ENCODE results near the gene PRSS16.
A peak's percentile ranks its signal among the peaks of the same experiment; 100 is the strongest.
"Not testable (repeated sequence)": the region's sequence is repeated elsewhere in the genome, so short reads cannot be mapped to it uniquely, and the experiment has no call there.

PRSS16 gene, protein sequence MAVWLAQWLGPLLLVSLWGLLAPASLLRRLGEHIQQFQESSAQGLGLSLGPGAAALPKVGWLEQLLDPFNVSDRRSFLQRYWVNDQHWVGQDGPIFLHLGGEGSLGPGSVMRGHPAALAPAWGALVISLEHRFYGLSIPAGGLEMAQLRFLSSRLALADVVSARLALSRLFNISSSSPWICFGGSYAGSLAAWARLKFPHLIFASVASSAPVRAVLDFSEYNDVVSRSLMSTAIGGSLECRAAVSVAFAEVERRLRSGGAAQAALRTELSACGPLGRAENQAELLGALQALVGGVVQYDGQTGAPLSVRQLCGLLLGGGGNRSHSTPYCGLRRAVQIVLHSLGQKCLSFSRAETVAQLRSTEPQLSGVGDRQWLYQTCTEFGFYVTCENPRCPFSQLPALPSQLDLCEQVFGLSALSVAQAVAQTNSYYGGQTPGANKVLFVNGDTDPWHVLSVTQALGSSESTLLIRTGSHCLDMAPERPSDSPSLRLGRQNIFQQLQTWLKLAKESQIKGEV

DNA sequence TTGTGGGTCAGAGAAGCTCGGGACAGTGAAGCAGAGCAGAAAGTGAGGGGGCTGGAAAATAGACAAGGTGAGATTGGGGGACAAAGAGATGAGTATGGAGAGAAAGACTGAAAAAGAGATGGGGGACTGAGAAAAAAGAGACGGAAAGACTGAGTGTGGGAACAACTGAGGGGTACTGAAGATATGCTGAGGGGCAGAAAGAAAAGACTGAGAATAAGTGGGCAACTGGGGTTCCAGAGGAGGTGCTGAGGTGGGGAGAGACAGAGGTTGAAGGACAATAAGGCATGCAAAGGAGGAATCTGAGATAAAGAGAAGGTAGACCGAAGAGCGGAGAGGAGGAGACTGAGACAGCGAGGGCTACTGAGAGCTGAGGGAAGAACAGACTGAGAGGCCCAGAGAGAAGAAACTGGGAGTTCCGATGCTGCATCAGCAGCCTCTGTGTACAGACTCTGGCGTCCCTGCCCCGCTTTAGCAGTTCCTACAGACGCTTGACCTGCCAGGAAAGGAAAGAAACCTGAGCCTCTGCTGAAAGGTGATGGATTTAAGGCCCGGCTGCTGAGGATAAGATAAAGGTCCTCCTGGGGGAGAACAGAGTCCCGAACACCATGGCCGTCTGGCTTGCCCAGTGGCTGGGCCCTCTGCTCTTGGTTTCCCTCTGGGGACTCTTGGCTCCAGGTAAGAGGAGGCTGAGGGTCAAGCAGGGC, at the start of gene PRSS16:
TSS of gene PRSS16 (plus strand) at position 569 of the 704 bp plus-strand sequence. CDS start at position 606, 37 bp downstream.
- DNase-seq (ENCODE audit: low read depth in 2 of 2): no peak

DNA sequence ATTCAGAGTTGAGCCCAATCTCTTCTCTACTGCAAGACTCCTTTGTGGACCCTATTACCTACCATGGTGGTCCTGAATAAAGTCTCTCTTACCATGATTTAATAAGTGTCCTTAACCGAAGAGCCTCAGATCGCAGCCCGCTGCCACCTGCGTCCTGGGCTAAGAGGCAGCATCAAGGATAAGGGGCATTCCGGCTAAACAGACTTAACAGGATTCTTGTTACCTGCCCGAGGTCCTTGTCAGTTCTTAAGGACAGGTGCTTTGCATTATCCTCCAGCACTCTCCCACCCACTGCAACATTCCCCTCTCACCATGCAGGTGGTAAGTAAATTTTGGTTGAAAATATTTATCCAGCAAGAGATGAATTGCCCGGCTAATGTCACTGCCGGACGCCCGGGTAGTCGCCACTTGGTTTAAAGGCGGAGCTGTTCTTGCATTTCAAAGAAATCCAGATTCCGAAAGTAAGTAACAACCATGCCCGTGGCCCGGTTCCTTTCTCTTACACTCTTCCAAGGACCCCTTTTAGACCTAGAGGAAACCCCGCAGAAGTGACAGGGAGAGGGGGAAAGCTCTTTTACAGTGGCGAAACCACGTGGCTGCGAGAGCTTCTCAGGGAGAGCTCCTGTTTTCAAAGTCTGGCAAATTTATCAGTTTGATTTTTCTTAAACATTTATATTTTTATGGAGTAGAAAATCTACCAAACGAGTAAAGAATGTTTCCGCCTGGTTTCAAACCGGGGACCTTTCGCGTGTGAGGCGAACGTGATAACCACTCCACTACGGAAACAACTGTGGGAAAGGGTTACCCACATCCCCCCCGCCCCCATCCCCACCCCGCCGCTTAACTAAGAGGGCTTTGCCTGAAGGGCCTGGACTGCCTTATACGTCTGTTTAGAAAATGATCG, 41.9 kb upstream of the PRSS16 start:
- DNase-seq (ENCODE audit: low read depth in 2 of 2): peak; percentile 7 to 27

DNA sequence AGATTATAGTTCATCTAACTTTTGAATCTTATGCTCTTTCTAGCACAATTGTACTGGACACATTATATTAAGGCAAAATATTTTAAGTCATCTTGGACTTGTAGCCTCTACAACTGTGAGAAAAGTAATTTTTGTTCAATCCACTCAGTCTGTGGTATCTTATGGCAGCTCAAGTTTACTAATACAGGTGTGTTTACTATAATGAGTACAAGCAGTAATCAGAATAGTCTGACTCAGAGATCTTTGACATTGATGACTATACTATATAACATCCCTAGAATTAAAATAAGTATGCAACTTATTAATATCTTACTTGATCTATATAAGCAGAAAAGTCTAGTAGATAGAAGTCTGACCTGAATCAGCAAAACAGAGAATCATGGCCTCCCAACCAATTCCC, 40.7 kb upstream of the PRSS16 start:
- no peak for DNase-seq (ENCODE audit: low read depth in 2 of 2)

DNA sequence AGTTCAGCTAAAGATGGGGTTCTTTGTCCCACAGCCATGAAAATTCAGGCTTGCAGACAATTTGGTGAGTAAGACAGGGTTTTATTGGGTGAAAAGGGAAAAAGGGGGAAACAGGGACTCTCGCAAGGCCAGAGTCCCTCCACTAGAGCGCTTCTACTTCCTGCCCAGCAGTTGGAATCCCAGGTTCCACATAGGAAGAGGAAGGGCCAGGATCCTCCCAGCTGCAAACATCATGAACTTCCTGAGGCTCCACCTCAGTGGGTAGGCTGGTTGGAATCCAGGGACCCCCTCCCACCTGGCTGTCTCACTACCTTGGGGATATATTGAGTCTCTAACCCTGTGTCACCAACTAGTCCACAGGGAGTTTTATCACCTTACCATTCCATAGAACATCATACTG, 39.5 kb upstream of the PRSS16 start:
- no peak for DNase-seq (ENCODE audit: low read depth in 2 of 2)

DNA sequence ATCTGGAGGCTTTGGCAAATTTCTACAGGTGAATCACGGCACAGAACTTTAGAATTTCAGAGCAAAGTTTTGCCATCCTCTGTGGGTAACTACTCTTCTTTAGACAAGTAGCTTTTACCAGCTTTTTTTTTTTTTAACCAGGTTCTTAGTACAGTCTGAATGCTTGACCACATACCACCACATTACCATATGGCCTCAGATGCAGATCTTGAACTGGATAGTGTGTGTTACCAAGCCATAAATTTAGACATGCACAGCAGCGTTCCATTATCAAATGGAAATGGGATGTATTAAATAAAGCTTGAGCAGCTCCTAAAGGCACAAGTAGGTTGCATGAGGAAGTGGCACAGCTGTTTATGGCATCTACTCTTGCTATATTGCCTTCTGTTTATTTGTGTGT, 38.3 kb upstream of the PRSS16 start:
- no peak for DNase-seq (ENCODE audit: low read depth in 2 of 2)

DNA sequence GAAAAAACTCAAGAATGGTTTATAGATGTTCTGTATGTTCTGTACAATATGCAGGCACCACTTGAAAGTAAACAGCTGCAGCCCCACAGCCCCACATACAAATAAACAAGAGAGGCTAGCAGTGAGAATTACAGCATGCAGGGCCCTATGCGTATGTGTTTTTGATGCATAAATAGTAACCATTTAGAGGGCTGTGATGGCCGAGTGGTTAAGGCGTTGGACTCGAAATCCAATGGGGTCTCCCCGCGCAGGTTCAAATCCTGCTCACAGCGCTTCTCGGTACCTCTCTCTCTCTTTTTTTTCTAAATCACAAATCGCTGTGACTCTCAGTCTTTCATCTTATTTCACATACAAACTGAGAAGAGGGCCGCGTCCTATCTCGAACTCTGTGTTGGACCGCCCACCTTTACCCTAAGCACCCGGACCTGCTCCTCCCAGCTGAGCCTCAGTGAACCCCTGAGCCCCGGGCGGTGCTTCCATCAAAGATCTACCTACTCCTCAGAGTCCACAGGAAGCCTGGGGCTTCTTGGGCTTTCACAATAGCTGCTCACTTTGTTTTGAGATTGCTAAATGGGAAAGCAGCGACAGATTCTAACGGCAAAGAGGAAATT, 37.7 kb upstream of the PRSS16 start:
- DNase-seq (ENCODE audit: low read depth in 2 of 2): no peak

DNA sequence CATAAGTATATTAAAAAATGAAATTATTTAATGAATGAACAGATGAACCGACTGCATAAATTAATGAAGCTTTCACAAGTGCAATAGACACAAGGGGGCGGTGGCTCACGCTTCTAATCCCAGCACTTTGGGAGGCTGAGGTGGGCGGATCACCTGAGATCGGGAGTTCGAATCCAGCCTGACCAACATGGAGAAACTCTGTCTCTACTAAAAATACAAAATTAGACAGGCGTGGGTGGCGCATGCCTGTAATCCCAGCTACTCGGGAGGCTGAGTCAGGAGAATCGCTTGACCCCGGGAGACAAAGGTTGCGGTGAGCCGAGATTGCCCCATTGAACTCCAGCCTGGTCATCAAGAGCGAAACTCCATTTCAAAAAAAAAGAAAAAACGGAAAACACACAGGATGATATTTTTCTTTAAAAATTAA, 34.4 kb upstream of the PRSS16 start:
- DNase-seq (ENCODE audit: low read depth in 2 of 2): not testable (repeated sequence)

DNA sequence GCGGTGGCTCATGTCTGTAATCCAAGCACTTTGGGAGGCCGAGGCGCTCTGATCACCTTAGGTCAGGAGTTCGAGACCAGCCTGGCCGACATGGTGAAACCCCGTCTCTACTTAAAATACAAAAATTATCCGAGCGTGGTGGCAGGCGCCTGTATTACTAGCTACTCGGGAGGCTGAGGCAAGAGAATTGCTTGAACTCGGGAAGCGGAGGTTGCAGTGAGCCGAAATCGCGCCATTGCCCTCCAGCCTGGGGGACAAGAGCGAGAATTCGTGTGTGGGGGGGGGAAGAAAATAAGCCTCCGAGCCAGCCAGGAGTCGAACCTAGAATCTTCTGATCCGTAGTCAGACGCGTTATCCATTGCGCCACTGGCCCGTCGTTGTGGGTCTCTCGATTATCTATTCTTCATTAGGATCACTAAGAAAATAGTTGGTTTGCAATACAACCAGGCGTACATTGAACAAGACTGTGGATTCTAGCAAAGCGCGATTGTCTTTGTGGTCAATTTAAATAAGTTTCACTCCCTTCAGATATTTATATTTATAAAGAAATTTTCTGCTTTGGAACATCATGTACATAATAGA, 33.9 kb upstream of the PRSS16 start:
- no peak for DNase-seq (ENCODE audit: low read depth in 2 of 2)

DNA sequence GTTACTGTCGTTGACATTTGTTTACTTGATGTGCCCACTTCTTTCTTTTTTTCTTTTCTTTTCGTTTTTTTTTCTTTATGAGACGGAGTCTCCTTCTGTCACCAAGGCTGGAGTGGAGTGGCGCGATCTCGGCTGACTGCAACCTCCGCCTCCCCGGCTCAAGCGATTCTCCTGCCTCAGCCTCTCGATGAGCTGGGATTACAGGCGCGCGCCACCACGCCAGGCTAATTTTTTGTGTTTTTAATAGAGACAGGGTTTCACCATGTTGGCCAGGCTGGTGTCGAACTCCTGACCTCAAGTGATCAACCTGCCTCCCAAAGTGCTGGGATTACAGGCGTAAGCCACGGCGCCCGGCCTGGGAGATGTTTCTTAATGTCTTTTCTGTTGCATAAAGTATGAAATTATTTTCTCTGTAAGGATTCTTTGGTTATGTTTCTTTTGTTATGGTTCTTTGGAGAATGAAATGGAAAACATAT, 33.3 kb upstream of the PRSS16 start:
- DNase-seq (ENCODE audit: low read depth in 2 of 2): no peak

DNA sequence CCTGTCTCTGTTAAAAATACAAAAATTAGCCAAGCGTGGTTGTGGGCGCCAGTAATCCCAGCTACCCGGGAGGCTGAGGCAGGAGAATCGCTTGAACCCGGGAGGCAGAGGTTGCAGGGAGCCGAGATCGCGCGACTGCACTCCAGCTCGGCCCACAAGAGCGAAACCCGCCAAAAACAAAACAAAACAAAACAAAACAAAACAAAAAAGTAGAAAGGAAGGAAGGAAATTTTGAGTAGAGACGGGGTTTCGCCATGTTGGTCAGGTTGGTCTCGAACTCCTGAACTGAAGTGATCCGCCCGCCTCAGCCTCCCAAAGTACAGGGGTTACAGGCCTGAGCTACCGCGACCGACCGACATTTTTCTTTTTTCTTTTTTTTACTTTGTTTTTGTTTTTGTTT, 30.6 kb upstream of the PRSS16 start:
- no peak for DNase-seq (ENCODE audit: low read depth in 2 of 2)

DNA sequence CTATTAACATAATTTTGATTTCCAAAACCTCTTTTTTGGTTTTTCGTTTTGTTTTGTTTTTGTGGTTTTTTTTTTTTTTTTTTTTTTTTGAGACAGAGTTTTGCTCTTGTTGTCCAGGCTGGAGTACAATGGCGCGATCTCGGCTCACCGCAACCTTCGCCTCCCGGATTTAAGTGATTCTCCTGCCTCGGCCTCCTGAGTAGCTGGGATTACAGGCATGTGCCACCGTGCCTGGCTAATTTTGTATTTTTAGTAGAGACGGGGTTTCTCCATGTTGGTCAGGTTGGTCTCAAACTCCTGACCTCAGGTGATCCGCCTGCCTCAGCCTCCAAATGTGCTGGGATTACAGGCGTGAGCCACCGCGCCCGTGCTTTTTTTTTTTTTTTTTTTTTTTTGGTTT, 24.5 kb upstream of the PRSS16 start:
- not testable (repeated sequence) for DNase-seq (ENCODE audit: low read depth in 2 of 2)

DNA sequence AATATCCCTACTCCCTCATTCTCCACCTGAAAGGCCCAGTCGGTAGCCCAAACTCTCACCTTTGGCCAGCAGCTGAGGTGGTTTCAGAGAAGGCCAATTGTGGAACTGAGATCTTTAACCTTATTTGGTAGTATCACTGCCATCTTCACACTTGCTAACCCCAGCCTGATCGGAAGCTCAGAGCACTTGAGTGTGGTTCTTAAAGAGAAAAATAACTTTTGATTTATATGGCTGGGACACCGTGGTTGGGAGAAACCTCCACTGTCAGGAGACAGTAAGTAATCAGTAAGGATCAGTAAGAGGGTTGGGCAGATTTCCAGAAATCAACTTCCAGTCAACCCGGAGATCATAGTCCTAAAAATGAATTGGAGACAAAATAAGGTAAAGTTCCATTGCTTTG, 22.8 kb upstream of the PRSS16 start:
- DNase-seq (ENCODE audit: low read depth in 2 of 2): no peak

DNA sequence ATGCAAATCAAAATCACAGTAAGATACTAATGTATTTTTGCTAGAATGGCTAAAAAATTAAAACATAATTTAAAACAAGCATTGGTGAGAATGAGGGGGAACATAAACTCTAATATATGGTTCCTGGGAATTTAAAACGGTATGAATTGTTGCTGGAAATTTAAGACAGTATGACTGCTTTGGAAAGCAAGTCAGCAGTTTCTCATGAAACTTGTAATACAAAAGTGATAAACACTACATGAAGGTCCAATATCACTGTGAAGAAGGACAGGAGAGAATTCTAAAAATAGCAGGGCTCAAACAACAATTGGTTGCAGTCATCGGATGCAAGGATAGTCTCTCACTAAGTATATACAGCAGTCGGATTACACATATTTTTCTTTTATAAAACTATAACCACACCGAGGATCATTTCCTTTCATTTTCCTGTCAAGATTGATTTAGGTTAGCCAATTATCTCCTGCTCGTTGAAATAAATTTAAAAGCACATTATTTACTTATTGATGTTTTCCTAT, 18.5 kb upstream of the PRSS16 start:
- DNase-seq (ENCODE audit: low read depth in 2 of 2): no peak

DNA sequence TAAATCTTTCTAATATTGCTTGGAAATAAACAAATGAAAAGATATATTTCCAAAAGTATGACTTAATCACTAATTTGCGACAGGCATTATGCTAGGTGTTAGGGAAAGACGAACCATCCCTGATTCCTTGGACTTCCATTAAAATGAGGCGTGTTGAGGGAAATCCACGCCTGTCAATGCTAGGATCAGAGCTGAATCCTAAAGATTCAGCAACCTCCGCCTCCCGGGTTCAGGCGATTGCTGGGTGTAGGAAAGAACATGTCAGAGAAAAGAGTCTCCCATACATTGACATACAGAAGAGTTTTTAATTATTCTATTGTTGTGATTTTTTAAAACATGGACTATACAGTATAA, 16.8 kb upstream of the PRSS16 start:
- DNase-seq (ENCODE audit: low read depth in 2 of 2): no peak

DNA sequence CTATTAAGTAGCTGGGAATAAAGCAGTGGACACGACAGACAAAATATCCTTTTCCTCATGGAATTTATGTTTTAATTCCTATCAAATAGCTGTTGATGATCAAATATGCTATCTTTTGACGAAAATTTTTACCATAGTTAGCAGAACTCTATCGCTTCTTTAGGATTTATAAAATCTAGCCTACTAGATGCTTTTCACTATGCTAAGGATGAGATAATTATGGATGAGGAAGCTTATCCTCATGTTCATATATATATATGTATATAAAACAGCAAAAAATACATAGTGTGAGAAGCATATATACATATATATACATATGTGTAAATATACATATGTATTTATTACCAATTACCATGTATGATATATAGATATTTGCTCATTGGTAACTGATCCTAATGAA, 12.9 kb upstream of the PRSS16 start:
- DNase-seq (ENCODE audit: low read depth in 2 of 2): no peak

DNA sequence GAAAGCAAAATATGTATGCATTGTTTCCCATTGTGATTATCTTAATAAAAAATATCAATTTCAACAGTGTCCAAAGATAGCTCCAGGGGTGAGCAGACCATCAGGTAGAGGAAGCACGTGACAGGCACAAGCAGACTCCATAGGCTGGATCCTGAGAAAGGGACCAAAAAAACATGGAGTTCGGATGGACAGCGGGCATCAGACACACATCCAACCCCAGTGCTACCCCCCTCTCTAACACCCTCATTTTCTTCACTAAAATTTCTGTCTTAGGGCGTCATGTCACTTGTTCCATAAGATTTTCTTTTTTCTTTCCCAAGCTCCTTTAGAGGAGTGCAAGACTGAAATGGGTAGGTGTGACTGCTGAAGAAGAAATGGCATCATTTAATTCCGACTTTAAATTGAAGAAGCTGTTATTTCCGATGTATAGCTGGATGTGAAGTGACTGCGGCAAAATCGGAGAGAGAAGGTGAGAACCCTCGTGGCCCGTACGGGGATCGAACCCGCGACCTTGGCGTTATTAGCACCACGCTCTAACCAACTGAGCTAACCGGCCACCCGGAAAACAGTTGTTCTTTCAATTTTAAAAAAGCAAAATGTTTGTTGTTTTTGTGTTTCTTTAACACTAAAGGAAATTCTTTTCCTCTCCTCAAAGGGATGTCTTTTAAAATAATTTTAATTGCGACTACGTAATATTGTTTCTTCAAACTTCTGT, 10.3 kb upstream of the PRSS16 start:
- peak in 1 of 2 donors; percentile 55 for DNase-seq (ENCODE audit: low read depth in 2 of 2)

DNA sequence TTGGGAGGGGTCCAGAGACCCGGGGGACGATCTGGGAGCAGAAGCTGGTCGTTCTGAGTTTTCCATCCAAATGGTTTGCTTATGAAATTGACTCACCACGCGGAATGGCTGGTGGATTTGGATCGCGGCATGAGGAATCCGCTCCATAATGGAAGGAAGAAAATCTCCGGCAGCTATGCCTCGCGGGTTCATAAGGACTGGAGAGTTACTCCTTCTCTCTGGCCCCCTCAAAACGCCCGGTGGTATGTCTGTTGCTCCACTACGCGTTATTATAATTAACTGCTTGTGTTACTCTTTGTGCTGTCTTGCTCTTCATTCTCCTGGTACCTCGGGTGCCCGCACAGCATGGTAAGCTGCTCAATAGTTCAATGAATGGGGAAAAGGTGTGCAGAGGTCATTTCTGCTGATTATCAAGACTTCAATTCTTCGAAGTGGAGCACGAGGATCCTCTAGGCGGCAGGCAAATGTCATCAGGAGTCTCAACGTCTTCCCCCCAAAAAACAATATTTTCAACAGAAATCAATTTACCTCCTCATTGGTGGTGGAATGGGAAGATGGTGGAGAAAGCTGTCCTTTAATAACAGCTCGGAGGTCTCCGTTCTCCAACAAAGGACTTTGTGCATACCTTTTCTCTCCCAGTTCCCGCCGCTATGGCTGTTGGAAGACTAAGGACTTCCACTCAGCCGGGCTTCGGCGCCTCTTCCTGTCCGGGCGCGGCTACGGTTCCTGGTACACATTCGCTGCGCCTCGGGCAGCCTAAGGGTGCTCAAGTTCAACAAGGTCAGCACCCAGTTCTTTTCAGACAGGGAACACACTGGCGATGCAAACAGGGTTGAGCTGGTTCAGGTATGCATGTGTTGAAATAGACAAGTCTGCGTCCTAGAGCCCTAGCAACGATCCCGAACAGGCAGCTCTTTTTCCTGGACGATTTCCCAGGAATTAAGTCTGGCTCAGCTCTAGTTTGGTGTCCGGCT, 9.2 kb upstream of the PRSS16 start:
- no peak for DNase-seq (ENCODE audit: low read depth in 2 of 2)

DNA sequence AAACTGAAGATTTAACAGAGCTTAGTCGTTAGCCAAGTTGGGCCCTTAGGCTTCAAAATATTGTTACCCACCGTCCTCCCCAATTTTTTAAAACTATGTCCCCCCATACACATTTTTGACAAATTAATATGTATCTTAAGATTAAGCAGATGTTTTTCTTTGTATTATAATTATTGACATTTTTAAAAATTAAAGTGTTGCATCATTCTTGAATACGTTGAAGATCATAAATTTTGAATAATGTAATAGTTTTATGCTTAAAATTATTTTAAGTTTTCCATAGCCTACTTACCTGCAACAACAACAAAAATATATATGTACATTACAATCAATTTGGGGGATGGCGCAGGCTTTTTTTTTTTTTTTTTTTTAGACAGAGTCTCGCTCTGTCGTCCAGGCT, 8.2 kb upstream of the PRSS16 start:
- DNase-seq (ENCODE audit: low read depth in 2 of 2): no peak

DNA sequence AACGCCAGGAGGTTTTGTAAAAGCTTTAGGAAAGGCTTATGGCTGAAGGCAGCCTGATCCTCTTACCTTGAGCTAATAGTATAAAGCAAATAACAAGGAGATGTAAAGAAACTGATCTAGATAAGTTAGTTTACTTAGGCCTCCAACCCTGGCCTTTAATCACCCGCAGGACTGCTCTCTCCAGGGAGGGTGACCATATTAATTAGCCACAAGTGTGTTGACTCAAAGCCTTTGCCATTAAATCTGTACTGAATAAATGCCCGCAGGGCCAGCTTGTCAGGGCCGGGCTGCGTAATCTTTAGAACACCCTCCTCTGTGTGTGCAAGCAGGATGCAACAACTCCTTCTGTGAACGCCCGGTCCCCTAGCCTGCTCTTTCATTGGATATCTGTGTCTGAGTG, 6.1 kb upstream of the PRSS16 start:
- DNase-seq (ENCODE audit: low read depth in 2 of 2): no peak

All from stimulated activated CD4-positive, alpha-beta T cell treated with anti-CD3 and anti-CD28 coated beads, Interleukin-1b, Interleukin-23, amount 100 ng/mL, for 4 hours (primary cell).